Activated naive CD4-positive, alpha-beta T cell (primary cell): ENCODE data around the gene RHOA.
A peak's percentile ranks its signal among the peaks of the same experiment; 100 is the strongest.

Source experiments
- DNase-seq, 4 experiments: peaks; one replicate each; lab custom pipeline; 2025; lab: John Stamatoyannopoulos, UW

The RHOA gene

GRCh38 chr3:49411968-49412631 lies at the start of gene RHOA, which contains the start of gene TCTA:
RHOA (minus strand) TSS chr3:49411976; CDS start chr3:49375589, 36,387 bp downstream.
TCTA (plus strand) TSS chr3:49412423; CDS start chr3:49412427, 4 bp downstream.
- DNase-seq: peak; percentile 97 to 100 (median 98)

GRCh38 chr3:49460956-49461355 lies 49.2 kb upstream of the RHOA start:
- DNase-seq: no peak

GRCh38 chr3:49460188-49460890 lies 48.6 kb upstream of the RHOA start:
- DNase-seq: no peak

GRCh38 chr3:49456466-49456865 lies 44.7 kb upstream of the RHOA start:
- DNase-seq: no peak

GRCh38 chr3:49454898-49455681 lies 43.3 kb upstream of the RHOA start:
- DNase-seq: no peak

GRCh38 chr3:49454458-49454857 lies 42.7 kb upstream of the RHOA start:
- no peak for DNase-seq

- no peak for DNase-seq
Measured at GRCh38 chr3:49453621-49454020, 41.8 kb upstream of the RHOA start.

GRCh38 chr3:49445391-49445790 lies 33.6 kb upstream of the RHOA start:
- no peak for DNase-seq

GRCh38 chr3:49434731-49435130 lies 23.0 kb upstream of the RHOA start:
- DNase-seq: no peak

GRCh38 chr3:49428752-49429080 lies 16.9 kb upstream of the RHOA start:
- no peak for DNase-seq

- no peak for DNase-seq
Measured at GRCh38 chr3:49427586-49427985, 15.8 kb upstream of the RHOA start.

- DNase-seq: no peak
Measured at GRCh38 chr3:49424816-49425215, 13.0 kb upstream of the RHOA start.

GRCh38 chr3:49422379-49423248 lies 10.8 kb upstream of the RHOA start, which contains the start of gene AMT:
AMT (minus strand) TSS chr3:49422473; CDS start chr3:49422450, 23 bp downstream.
- DNase-seq: no peak

GRCh38 chr3:49421890-49422378 lies 10.2 kb upstream of the RHOA start:
- no peak for DNase-seq

GRCh38 chr3:49417516-49418120 lies 5.8 kb upstream of the RHOA start:
- DNase-seq: no peak

- no peak for DNase-seq
Measured at GRCh38 chr3:49416867-49417266, 5.1 kb upstream of the RHOA start.

GRCh38 chr3:49415931-49416601 lies 4.3 kb upstream of the RHOA start:
- peak in 3 of 4 experiments; percentile 10 to 15 (median 10) for DNase-seq

- no peak for DNase-seq
Measured at GRCh38 chr3:49414753-49415152, 3.0 kb upstream of the RHOA start.

GRCh38 chr3:49413338-49413734 lies 1.6 kb upstream of the RHOA start:
- DNase-seq: no peak

GRCh38 chr3:49412632-49413337 lies 1.0 kb upstream of the RHOA start:
- DNase-seq: no peak
